Neutrophil (primary cell): Measurements from ENCODE around the gene SLC5A10.

ENCODE experiments used
- H3K27ac ChIP-seq: fragments of 200-600 bp; sonication (generic); 2 replicates; pipeline ENCODE4 v1.5.1; 2016; ENCODE audit warnings: mild to moderate bottlenecking, moderate library complexity
- H3K27me3 ChIP-seq: fragments of 200-600 bp; sonication (generic); 2 replicates; pipeline ENCODE4 v1.6.0; 2016; ENCODE audit warnings: mild to moderate bottlenecking
- H3K36me3 ChIP-seq: fragments of 200-600 bp; sonication (generic); 2 replicates; pipeline ENCODE4 v1.5.1; 2017
- H3K4me1 ChIP-seq, 2 experiments: fragments of 200-600 bp in 1 of 2; sonication (generic) in 1 of 2; 1 replicate in 1 of 2; 2 replicates in 1 of 2; pipeline versions ENCODE4 v1.5.1 to v1.6.1; 2013 to 2016; ENCODE audit warnings: low read depth in 1 of 2, low read length in 1 of 2, mild to moderate bottlenecking in 1 of 2, moderate library complexity in 1 of 2; ENCODE audit not compliant: control insufficient read depth in 1 of 2, insufficient read depth in 1 of 2
- H3K4me3 ChIP-seq, 2 experiments: fragments of 200-600 bp in 1 of 2; sonication (generic) in 1 of 2; 1 replicate in 1 of 2; 2 replicates in 1 of 2; pipeline ENCODE4 v1.5.1; 2013 to 2016; ENCODE audit warnings: low read depth in 1 of 2, low read length in 1 of 2, mild to moderate bottlenecking in 1 of 2, moderate library complexity in 1 of 2
- H3K9me3 ChIP-seq: fragments of 200-600 bp; sonication (generic); 2 replicates; pipeline ENCODE4 v1.5.1; 2016
- CTCF ChIP-seq: fragments of 200-600 bp; sonication (generic); IDR thresholded peaks from 2 replicates; pipeline ENCODE4 v1.5.1; 2016; ENCODE audit warnings: antibody characterized with exemption

Gene SLC5A10

GRCh38 chr17:19009970-19010369, 58.0 kb downstream of the SLC5A10 start:
- no peak for TF ChIP-seq CTCF
- Histone ChIP-seq H3K27me3 (peaks cover 25% of the 10 kb centered on the region), H3K4me1 (no peaks in the 10 kb centered on the region), H3K4me3 (no peak overlapping the region), H3K27ac (no peak overlapping the region), H3K9me3 (no peaks in the 10 kb centered on the region), H3K36me3 (no peaks in the 10 kb centered on the region)

GRCh38 chr17:19010729-19011505, 59.0 kb downstream of the SLC5A10 start:
- Histone ChIP-seq H3K9me3 (no peaks in the 10 kb centered on the region), H3K27ac (no peak overlapping the region), H3K27me3 (peaks cover 15% of the 10 kb centered on the region), H3K4me3 (no peak overlapping the region), H3K4me1 (no peaks in the 10 kb centered on the region), H3K36me3 (no peaks in the 10 kb centered on the region)
- TF ChIP-seq CTCF: no peak

- H3K4me3 ChIP-seq: no peak overlapping the region
- no peaks in the 10 kb centered on the region for H3K9me3 ChIP-seq
- peaks cover 9% of the 10 kb centered on the region for H3K27me3 ChIP-seq
- TF ChIP-seq CTCF: no peak
- H3K4me1 ChIP-seq: no peaks in the 10 kb centered on the region
- H3K27ac ChIP-seq: no peak overlapping the region
- H3K36me3 ChIP-seq: no peaks in the 10 kb centered on the region
Measured at GRCh38 chr17:19011581-19011980, 59.6 kb downstream of the SLC5A10 start.

- Histone ChIP-seq H3K36me3 (no peaks in the 10 kb centered on the region), H3K4me3 (no peak overlapping the region), H3K4me1 (no peaks in the 10 kb centered on the region), H3K27ac (no peak overlapping the region), H3K27me3 (peaks cover 4% of the 10 kb centered on the region), H3K9me3 (no peaks in the 10 kb centered on the region)
- no peak for TF ChIP-seq CTCF
Measured at GRCh38 chr17:19012171-19013080, 60.5 kb downstream of the SLC5A10 start.

- Histone ChIP-seq H3K4me1 (no peaks in the 10 kb centered on the region), H3K9me3 (no peaks in the 10 kb centered on the region), H3K27me3 (no peaks in the 10 kb centered on the region), H3K4me3 (no peak overlapping the region), H3K27ac (no peak overlapping the region), H3K36me3 (no peaks in the 10 kb centered on the region)
- TF ChIP-seq CTCF: no peak
Measured at GRCh38 chr17:19013226-19013625, 61.3 kb downstream of the SLC5A10 start.
